Measurements from ENCODE around the gene NPBWR2. TPM values are rescaled to one million over a fixed set of nuclear protein-coding genes. Genes with fewer than 3 reads are reported as not detected.

The NPBWR2 gene
- total and polyA plus RNA-seq, 2 donors, result 0.02 TPM; not detected in 1

DNA sequence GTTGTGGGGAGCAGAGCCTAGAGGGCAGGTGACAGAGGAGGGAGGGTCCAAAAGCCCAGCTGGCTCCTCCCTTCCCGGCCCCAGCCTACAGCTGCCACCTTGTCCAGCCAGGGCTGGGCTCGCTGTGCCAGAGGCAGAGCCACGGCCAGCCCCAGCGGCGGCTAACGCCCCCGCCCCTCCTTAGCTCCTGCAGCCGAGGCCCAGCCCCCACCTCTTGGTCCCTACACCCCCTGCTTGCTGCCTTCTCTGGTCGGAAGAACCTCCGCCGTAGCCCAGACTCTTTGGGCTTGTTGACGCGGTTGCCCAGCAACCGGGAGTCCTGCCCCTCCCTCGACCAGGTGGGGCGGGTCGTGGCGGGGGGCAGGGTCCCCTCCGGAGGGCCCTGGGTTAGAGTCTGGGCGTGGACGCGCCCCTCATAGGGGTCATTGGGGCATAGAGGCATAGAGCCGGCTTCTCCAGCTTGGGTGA, 22.6 kb downstream of the NPBWR2 start:
- DNase-seq (ENCODE audit: low read depth in 6 of 9, low spot score in 9 of 9), result no peak
- H3K4me1 ChIP-seq (ENCODE audit: control insufficient read depth in 2 of 2, insufficient read depth in 2 of 2, low read length in 2 of 2), result peaks cover 16 to 40% of the 10 kb centered on the region in 2 donors
- no peak overlapping the region for H3K27ac ChIP-seq (ENCODE audit: low read depth in 1 of 2, low read length in 1 of 2)
- H3K4me3 ChIP-seq (ENCODE audit: low read length in 2 of 2), result no peak overlapping the region
- WGBS, result 28% methylated on average over 23 of the region's 23 CpGs
- H3K27me3 ChIP-seq (ENCODE audit: control insufficient read depth in 2 of 2, insufficient read depth in 1 of 2, low read length in 1 of 2), result peaks cover 36 to 83% of the 10 kb centered on the region in 2 donors
- peaks cover 3 to 22% of the 10 kb centered on the region in 2 donors for H3K9me3 ChIP-seq (ENCODE audit: control insufficient read depth in 2 of 2, insufficient read depth in 1 of 2, low read length in 1 of 2)
- H3K36me3 ChIP-seq (ENCODE audit: control insufficient read depth in 2 of 2, insufficient read depth in 2 of 2, low read length in 1 of 2), result no peaks in the 10 kb centered on the region

DNA sequence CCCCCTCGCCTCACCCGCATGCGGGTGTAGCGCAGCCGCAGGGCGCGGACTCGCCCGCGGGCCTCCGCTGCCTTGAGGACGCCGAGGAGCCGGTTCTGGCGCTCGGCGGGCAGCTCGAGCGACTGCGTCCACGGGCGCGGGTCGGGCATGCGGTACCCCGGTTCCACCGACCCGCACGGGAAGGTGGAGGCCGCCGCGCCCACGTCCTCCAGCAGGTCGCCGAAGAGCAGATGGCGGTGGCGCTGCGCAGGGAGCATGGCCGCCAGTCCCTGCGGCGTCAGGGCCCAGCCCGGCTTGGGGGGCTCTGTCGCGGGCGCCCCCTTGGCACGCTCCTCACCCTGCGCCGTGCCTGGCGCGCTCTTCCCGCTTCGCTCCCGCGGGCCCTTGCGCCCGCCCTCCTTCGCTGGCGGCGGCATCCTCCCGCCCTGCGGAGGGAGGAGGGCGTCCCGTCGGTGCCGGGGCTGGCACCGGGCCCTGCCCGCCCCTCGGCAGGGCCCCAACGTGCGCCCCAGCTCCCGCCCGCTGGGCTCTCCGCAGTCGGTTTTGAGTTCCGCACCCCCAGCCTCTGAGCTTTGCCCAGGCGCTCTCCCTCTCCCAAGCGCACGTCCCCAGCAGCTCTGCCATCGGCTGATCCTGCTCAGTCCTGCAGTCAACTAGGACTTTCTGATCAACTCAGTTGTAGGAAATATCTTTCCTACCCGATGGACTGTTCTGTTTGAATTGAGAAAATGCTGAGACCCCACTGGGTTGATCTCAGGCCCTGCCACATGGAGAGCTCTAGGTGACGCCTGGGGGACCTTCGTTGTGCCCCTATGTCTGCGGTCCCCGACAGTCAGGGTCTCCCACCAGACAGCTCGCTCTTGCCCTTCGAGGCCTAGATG, 23.3 kb downstream of the NPBWR2 start, which contains the start of gene LKAAEAR1:
Gene LKAAEAR1 (minus strand): TSS at position 595 of the 881 bp plus-strand sequence. CDS start 179 bp downstream, at position 416.
- DNase-seq (ENCODE audit: low read depth in 6 of 9, low spot score in 9 of 9), result no peak
- 2% methylated on average over 86 of the region's 86 CpGs for WGBS
- peaks cover 3 to 22% of the 10 kb centered on the region in 2 donors for H3K9me3 ChIP-seq (ENCODE audit: control insufficient read depth in 2 of 2, insufficient read depth in 1 of 2, low read length in 1 of 2)
- no peak within 1 kb of the TSS for H3K27ac ChIP-seq (ENCODE audit: low read depth in 1 of 2, low read length in 1 of 2)
- H3K27me3 ChIP-seq (ENCODE audit: control insufficient read depth in 2 of 2, insufficient read depth in 1 of 2, low read length in 1 of 2), result peaks cover 36 to 85% of the 10 kb centered on the region in 2 donors
- peaks cover 18 to 43% of the 10 kb centered on the region in 2 donors for H3K4me1 ChIP-seq (ENCODE audit: control insufficient read depth in 2 of 2, insufficient read depth in 2 of 2, low read length in 2 of 2)
- H3K36me3 ChIP-seq (ENCODE audit: control insufficient read depth in 2 of 2, insufficient read depth in 2 of 2, low read length in 1 of 2), result no peaks in the 10 kb centered on the region
- peak within 1 kb of the TSS; percentile 13 to 60 for H3K4me3 ChIP-seq (ENCODE audit: low read length in 2 of 2)

DNA sequence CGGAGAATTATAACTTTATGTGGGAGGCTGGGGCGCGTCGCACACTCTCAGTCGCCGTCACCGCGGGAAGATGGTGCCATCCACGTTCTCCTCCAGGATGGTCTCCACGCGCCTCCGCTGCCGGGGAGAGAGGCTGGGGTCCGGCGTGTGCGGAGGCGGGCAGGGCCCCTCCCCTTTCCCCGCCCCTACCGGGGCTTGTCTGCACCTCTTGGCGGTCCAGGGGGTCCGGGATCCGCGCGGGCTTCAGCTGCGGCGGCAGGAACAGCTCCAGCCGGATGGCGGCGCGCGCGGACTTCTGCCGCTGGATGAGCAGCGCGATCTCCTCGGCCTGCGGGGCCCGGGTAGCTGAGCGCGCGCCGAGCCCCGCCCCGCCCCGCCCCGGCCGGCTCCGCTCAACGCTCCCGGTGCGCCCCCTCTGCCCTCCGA, 24.0 kb downstream of the NPBWR2 start:
- Histone ChIP-seq H3K27ac (ENCODE audit: low read depth in 1 of 2, low read length in 1 of 2) (no peak overlapping the region), H3K27me3 (ENCODE audit: control insufficient read depth in 2 of 2, insufficient read depth in 1 of 2, low read length in 1 of 2) (peaks cover 36 to 85% of the 10 kb centered on the region in 2 donors), H3K4me3 (ENCODE audit: low read length in 2 of 2) (peak overlapping the region; percentile 13 to 60), H3K36me3 (ENCODE audit: control insufficient read depth in 2 of 2, insufficient read depth in 2 of 2, low read length in 1 of 2) (no peaks in the 10 kb centered on the region), H3K9me3 (ENCODE audit: control insufficient read depth in 2 of 2, insufficient read depth in 1 of 2, low read length in 1 of 2) (peaks cover 3 to 22% of the 10 kb centered on the region in 2 donors), H3K4me1 (ENCODE audit: control insufficient read depth in 2 of 2, insufficient read depth in 2 of 2, low read length in 2 of 2) (peaks cover 24 to 50% of the 10 kb centered on the region in 2 donors)
- WGBS, result under 1% methylated on average over 52 of the region's 52 CpGs
- peak in 3 of 9 donors; percentile 66 to 80 (median 68) for DNase-seq (ENCODE audit: low read depth in 6 of 9, low spot score in 9 of 9)

DNA sequence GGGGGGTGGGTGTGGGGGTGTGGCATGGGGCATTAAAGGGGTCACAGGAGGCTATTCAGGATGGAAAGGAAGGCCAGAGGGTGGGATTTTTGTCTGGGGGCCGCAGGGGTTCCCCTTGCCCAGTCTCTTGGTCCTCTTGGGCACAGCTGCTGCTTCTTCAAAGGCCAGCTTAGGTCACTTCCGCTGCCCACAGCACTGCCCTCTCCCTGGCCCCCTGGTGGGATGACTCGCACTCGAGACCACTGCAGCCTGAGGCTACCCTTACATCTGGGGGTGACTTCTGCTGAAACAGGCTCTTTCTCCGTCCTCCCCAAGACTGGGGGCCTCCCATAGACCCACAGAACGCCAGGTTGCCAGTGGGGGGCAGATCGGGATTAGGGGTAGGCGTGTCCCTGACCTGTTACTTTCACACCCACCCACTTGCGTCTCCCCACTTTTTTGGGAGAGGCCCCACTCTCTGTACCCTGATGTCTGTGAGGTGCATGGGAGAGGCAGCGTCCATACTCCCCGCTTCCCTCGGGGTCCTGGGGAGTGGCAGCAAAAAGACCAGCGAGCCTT, 24.5 kb downstream of the NPBWR2 start:
- H3K27ac ChIP-seq (ENCODE audit: low read depth in 1 of 2, low read length in 1 of 2), result no peak overlapping the region
- H3K4me3 ChIP-seq (ENCODE audit: low read length in 2 of 2), result peak overlapping the region in 1 of 2 donors; percentile 13
- DNase-seq (ENCODE audit: low read depth in 6 of 9, low spot score in 9 of 9), result no peak
- 18% methylated on average over 13 of the region's 13 CpGs for WGBS
- peaks cover 29 to 55% of the 10 kb centered on the region in 2 donors for H3K4me1 ChIP-seq (ENCODE audit: control insufficient read depth in 2 of 2, insufficient read depth in 2 of 2, low read length in 2 of 2)
- peaks cover 3 to 20% of the 10 kb centered on the region in 2 donors for H3K9me3 ChIP-seq (ENCODE audit: control insufficient read depth in 2 of 2, insufficient read depth in 1 of 2, low read length in 1 of 2)
- H3K27me3 ChIP-seq (ENCODE audit: control insufficient read depth in 2 of 2, insufficient read depth in 1 of 2, low read length in 1 of 2), result peaks cover 36 to 81% of the 10 kb centered on the region in 2 donors
- H3K36me3 ChIP-seq (ENCODE audit: control insufficient read depth in 2 of 2, insufficient read depth in 2 of 2, low read length in 1 of 2), result no peaks in the 10 kb centered on the region

DNA sequence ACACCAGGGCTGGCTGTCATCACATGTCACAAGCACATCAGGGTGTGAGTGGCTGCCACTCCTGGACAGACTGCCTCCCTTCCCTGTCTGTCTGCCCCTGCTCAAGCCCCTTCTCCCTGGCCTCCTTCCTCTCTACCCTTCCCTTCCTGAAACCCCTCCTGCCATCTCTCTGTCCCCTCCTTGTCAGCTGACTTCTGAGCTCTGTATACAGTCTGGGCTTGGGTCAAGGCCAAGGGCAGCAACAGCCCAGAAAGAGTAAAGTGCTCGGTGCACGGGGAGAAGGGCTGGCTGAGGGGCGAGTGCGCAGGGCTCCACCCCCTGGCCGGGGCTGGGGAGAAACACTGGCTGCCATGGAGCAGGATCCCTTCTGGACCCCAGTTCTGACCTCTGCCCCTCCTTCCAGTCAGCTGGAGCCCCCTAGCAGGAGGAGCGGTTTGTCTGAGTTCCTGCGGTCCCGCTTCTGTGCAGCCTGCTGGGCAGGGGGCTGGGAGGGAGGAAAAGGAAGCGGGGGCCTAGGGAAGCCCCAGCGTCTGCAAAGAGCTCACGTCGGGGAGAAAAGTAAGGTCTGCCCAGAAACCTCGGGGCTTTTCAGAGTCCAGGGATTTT, 25.1 kb downstream of the NPBWR2 start:
- DNase-seq (ENCODE audit: low read depth in 6 of 9, low spot score in 9 of 9), result peak in 1 of 9 donors; percentile 46
- no peaks in the 10 kb centered on the region for H3K36me3 ChIP-seq (ENCODE audit: control insufficient read depth in 2 of 2, insufficient read depth in 2 of 2, low read length in 1 of 2)
- peaks cover 36 to 79% of the 10 kb centered on the region in 2 donors for H3K27me3 ChIP-seq (ENCODE audit: control insufficient read depth in 2 of 2, insufficient read depth in 1 of 2, low read length in 1 of 2)
- H3K4me3 ChIP-seq (ENCODE audit: low read length in 2 of 2), result no peak overlapping the region
- 6% methylated on average over 13 of the region's 13 CpGs for WGBS
- no peak overlapping the region for H3K27ac ChIP-seq (ENCODE audit: low read depth in 1 of 2, low read length in 1 of 2)
- H3K4me1 ChIP-seq (ENCODE audit: control insufficient read depth in 2 of 2, insufficient read depth in 2 of 2, low read length in 2 of 2), result peaks cover 35 to 61% of the 10 kb centered on the region in 2 donors
- peaks cover 3 to 18% of the 10 kb centered on the region in 2 donors for H3K9me3 ChIP-seq (ENCODE audit: control insufficient read depth in 2 of 2, insufficient read depth in 1 of 2, low read length in 1 of 2)

DNA sequence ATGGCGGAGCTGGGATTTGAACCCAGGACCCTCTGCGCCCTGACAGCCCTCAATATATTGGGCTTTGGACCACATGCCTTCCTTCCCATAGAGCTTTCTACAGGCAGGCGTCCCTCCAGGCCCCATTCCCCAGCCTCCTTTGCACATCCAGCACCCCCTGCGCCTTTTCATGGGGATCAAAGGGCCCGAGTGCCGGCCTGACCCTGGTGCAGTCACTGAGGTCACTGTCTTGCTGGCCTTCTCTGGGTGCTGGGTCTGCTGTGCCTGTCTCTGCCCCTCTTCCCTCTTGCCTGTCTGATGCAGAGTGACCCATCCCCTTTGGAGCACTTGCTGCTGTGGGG, 25.8 kb downstream of the NPBWR2 start:
- H3K4me1 ChIP-seq (ENCODE audit: control insufficient read depth in 2 of 2, insufficient read depth in 2 of 2, low read length in 2 of 2), result peaks cover 41 to 68% of the 10 kb centered on the region in 2 donors
- no peak overlapping the region for H3K4me3 ChIP-seq (ENCODE audit: low read length in 2 of 2)

DNA sequence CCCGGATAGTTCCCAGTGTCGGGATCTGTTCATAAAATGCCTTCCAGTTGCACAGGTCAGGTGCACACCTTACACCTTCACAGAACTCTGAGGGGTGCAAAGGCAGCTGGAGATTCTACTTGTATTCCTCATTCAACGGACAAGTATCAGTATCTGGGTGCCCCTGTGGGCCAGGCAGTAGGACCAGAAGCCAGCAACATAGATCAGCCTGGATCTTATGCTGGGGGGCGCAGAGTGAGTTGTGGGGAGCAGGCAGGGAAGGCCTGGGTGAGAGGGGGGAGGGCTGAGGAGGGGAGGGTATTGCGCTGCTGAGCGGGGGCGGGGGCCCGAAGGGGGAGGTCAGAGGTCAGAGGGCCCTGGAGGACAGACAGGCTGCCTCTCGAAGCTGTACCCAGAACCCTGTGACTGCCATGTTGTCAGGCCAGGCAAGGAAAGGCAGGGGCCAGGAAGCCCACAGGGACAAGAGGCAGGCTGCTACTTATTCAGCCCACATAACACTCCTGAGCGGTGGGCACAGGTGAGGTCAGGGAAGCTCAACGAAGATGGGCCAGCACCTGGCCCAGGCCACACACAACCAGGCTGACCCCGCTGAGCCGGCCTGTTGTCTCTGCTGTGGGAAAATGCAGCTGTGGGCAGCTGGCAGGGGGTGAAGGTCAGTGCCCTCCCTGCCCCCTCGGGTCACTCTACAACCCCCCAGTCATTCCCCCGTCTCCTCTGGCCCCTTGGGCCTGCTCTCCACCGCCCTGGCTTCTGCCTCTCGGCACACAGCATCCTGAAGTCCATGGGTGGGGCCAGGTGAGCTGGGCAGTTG, 26.3 kb downstream of the NPBWR2 start:
- H3K4me1 ChIP-seq (ENCODE audit: control insufficient read depth in 2 of 2, insufficient read depth in 2 of 2, low read length in 2 of 2), result peaks cover 43 to 73% of the 10 kb centered on the region in 2 donors

More for the DNA sequence above, 25.8 kb downstream of the NPBWR2 start:
- 99% methylated on average over 6 of the region's 6 CpGs for WGBS
- peaks cover under 1 to 13% of the 10 kb centered on the region in 2 donors for H3K9me3 ChIP-seq (ENCODE audit: control insufficient read depth in 2 of 2, insufficient read depth in 1 of 2, low read length in 1 of 2)
- H3K27ac ChIP-seq (ENCODE audit: low read depth in 1 of 2, low read length in 1 of 2), result no peak overlapping the region
- peaks cover 36 to 76% of the 10 kb centered on the region in 2 donors for H3K27me3 ChIP-seq (ENCODE audit: control insufficient read depth in 2 of 2, insufficient read depth in 1 of 2, low read length in 1 of 2)
- no peaks in the 10 kb centered on the region for H3K36me3 ChIP-seq (ENCODE audit: control insufficient read depth in 2 of 2, insufficient read depth in 2 of 2, low read length in 1 of 2)
- DNase-seq (ENCODE audit: low read depth in 6 of 9, low spot score in 9 of 9), result no peak

More for the DNA sequence above, 26.3 kb downstream of the NPBWR2 start:
- H3K9me3 ChIP-seq (ENCODE audit: control insufficient read depth in 2 of 2, insufficient read depth in 1 of 2, low read length in 1 of 2), result peaks cover 1 to 9% of the 10 kb centered on the region in 2 donors
- WGBS, result 91% methylated on average over 17 of the region's 17 CpGs
- H3K27ac ChIP-seq (ENCODE audit: low read depth in 1 of 2, low read length in 1 of 2), result peak overlapping the region in 1 of 2 donors; percentile 37
- H3K27me3 ChIP-seq (ENCODE audit: control insufficient read depth in 2 of 2, insufficient read depth in 1 of 2, low read length in 1 of 2), result peaks cover 34 to 70% of the 10 kb centered on the region in 2 donors
- peak overlapping the region in 1 of 2 donors; percentile 46 for H3K4me3 ChIP-seq (ENCODE audit: low read length in 2 of 2)
- H3K36me3 ChIP-seq (ENCODE audit: control insufficient read depth in 2 of 2, insufficient read depth in 2 of 2, low read length in 1 of 2), result peaks cover 0 to 5% of the 10 kb centered on the region in 2 donors
- no peak for DNase-seq (ENCODE audit: low read depth in 6 of 9, low spot score in 9 of 9)
